Neural cell (in vitro differentiated cells): ENCODE measurements around the gene SLCO3A1.

Experiments used
- CTCF ChIP-seq: fragments of 450-650 bp; IDR thresholded peaks from 2 replicates; pipeline ENCODE4 v1.5.1; 2014; ENCODE audit warnings: antibody characterized with exemption, mild to moderate bottlenecking, moderate library complexity; ENCODE audit not compliant: poor library complexity, severe bottlenecking
- EP300 ChIP-seq: fragments of 450-650 bp; conservative IDR thresholded peaks from 2 replicates; pipeline ENCODE4 v1.6.1; 2014; ENCODE audit warnings: antibody characterized with exemption, mild to moderate bottlenecking, moderate library complexity; ENCODE audit not compliant: poor library complexity, severe bottlenecking
- EZH2 ChIP-seq: fragments of 200-600, 300-800 bp; shearing (Covaris generic), sonication (generic); IDR thresholded peaks from 2 replicates; pipeline ENCODE4 v1.6.1; 2014; ENCODE audit warnings: antibody characterized with exemption, low read length, borderline replicate concordance, mild to moderate bottlenecking; ENCODE audit not compliant: insufficient read depth, poor library complexity, severe bottlenecking
- MXI1 ChIP-seq: fragments of 450-650 bp; conservative IDR thresholded peaks from 2 replicates; pipeline ENCODE4 v1.6.1; 2014; ENCODE audit warnings: antibody characterized with exemption, mild to moderate bottlenecking; ENCODE audit not compliant: poor library complexity, severe bottlenecking
- POLR2AphosphoS5 ChIP-seq: IDR thresholded peaks from 2 replicates; pipeline ENCODE4 v1.6.1; 2012
- SMC3 ChIP-seq: fragments of 450-650 bp; conservative IDR thresholded peaks from 2 replicates; pipeline ENCODE4 v1.6.1; 2014; ENCODE audit warnings: antibody characterized with exemption, mild to moderate bottlenecking, moderate library complexity; ENCODE audit not compliant: poor library complexity
- TAF1 ChIP-seq: IDR thresholded peaks from 2 replicates; pipeline ENCODE4 v1.6.1; 2012; ENCODE audit warnings: low read depth

- TF ChIP-seq CTCF (no peak), TAF1 (no peak), EP300 (no peak), SMC3 (no peak), POLR2AphosphoS5 (no peak), MXI1 (no peak), EZH2 (no peak)
These were observed 187.9 kb downstream of the SLCO3A1 start for GRCh38 chr15:92041371-92041770.
